Embryonic facial prominence (tissue), 1 donor: Measurements from ENCODE around the gene RNF146.
"Not testable (repeated sequence)": the region's sequence is repeated elsewhere in the genome, so short reads cannot be mapped to it uniquely, and the experiment has no call there.

Experiments
- DNase-seq: peaks from one replicate; pipeline ENCODE4 v3.0.0-alpha.2; 2016; ENCODE audit errors: extremely low spot score

RNF146 gene

GRCh38 chr6:127266178-127266891 is at the start of gene RNF146:
Gene RNF146 (plus strand): TSS chr6:127266864. CDS start chr6:127280339, 13,475 bp downstream.
- DNase-seq = peak; percentile 73

- no peak for DNase-seq
These were observed 46.8 kb upstream of the RNF146 start for GRCh38 chr6:127219869-127220268.

DNA sequence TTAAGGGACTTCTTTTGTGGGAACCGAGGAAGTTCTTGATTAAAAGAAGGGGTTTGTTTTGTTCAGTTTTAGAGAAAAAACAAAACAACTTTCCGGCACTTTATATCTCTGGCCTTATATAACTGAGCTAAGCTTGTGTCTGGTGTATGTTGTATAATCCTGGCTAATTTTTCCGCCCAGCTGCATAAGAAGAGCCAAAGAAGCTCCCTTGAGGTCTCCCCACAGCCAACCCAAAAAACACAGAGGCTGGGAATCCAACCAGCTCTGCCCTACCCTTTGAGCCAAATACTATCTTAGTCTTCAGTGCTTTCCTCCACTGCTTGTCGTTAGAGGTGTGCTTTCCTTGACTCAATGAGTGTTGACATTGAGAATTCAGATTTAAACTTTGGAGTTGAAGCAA is 45.5 kb upstream of the RNF146 start:
- DNase-seq = no peak

DNA sequence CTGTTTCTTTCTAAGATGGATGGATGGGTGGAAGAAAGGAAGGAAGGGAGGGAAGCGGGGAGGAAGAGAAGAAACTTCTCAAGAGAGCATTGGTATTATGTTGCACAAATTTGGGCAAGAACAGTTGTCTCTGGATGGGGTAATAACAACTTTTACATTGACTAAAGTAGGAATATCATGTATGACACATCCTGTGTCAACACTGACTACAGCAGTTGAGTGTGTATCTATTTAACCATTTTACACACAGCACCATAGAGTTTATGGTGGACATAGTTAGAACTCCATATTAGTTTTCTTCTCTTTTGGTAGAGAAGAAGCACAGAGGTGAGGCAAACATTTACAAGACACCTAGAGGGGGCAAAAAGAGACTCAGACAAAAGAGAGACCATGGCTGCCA is 44.2 kb upstream of the RNF146 start:
- DNase-seq = no peak

DNA sequence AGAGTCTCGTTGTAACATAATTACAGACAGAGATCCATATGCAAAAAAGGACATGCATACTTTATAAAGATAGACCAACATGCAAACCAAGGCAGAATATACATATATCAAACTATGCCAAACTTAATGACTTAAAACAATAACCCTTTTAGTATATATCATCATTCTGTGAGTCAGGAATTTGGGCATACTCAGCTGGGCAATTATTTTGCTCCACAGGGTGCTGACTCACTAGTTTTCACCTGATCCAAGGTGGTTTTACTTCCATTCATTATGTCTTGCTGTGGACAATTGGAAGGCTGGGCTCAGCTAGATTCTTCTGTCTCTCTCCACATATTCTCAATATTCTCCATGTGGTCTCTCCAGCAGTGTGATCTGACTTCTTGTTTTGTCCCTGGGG is 41.2 kb upstream of the RNF146 start:
- DNase-seq = no peak

GRCh38 chr6:127233819-127234218 is 32.8 kb upstream of the RNF146 start:
- not testable (repeated sequence) for DNase-seq

GRCh38 chr6:127243501-127243900 is 23.2 kb upstream of the RNF146 start:
- DNase-seq = no peak

DNA sequence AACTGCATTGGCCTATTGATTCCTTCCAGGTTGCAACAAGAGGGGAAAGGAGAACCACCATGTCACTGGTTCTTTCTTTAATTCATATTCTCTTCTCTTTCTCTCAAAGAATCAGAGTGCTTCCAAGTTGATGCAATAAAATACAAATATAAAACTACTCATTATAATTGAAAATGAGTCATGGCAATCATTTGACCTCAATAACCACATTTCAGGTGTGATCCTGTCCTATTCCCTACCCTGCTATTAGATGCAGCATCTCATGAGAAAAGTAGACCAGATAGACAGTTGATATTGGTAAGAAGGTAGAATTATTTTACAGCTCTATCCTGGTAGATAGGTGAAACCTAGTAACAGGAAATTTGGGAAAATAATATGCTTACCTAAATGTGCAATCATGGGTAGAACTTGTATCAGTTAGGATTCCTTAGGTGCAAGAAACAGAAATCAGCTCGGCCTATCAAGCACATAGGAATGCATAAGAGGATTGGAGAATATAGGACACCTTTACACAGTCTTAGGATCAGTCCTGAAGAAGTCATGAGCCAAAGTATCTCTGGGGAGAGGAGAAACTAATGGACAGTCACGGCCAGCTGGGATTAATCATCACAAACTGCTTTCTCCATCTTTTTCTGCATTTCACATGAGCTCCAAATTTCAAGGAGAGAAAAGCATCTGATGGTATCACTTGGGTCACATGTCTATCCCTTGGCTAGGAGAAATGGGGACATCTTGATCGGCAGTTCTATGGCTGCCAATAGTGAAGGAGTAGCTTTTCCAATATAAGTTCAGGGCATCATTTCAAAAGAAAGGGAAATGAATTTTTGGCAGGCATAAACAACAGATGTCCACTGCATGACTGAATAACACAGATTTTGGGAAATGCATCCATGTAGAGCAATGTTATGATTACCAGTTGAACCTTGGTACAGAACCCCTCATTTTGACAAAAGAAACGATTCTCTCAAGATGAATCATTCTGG is 19.3 kb upstream of the RNF146 start:
- no peak for DNase-seq

DNA sequence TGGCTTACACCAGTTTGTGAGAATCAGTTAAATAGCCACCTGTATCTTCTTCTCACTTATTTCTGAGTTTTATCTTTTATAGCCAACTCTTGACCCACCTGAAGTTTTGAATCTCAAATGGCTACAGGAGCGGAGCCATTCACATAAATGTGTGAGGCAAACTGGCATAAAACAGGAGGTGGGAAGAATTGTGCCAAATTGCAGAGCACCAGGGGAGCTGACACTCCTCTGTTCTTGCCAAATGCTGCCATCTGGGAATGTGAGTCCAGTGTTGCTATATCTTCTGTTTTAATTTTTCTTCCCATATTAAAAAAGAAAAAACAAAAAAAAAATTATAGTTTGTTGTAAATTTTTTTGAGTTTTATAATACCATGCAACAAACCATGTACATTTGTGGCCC is 17.0 kb upstream of the RNF146 start:
- no peak for DNase-seq

- no peak for DNase-seq
These were observed 11.4 kb upstream of the RNF146 start for GRCh38 chr6:127255286-127255685.

DNA sequence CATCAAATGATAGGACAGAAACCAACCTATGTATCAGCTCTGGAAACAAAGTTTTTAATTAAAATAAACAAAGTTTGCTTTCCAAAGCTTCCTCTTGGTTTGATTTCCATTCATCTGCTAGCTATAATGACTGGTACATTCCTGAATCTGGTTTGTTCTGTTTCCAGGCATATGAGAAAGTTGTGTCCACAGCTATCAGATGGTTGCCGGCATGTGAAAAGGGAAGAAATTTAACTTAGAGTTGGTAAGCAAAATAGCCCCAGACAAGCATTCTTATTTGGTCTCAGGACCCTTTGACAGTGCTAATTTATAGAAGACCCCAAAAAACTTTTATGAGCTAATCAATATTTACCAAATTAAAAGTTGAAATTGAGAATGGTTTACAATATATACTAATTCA is 3.8 kb upstream of the RNF146 start:
- DNase-seq = no peak

GRCh38 chr6:127263481-127263880 is 3.2 kb upstream of the RNF146 start:
- no peak for DNase-seq

DNA sequence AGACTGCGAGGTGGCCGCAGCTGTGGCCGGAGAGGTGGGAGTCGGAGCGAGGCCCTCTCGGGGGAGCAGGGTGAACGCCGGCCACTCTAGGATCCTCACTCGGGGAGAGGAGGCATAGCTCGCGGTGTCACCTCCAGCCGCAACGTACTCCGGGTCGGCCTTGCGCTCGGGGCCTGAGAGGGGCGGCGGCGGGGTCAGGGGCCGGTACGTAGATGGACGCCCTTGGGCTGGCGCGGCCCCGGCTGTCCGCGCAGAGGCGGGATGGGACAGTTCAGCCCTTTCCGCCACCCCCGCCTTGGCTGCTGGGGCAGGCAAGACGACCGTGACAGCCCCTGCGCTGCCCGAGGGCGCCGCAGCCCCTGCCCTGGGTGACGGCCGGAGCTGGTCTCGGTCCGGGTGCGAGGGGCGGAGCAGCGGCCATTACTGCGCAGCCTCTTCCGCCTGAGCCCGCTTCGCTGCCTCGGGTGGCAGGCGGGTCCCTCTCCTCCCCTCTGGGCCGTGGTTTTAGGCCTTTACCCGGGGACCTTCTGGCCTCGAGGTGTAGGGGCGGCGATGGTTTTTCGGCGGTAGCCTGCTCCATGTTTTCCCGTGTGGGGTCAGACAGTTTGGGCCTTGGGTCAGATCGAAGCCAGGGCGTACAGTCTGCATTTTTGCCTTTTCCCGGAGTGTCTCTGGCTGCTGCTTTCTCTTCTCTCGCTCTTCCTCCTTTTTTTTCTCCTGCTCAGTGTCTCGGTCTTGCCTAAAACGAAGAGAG is 405 bp downstream of the RNF146 start:
- DNase-seq = peak; percentile 35

- no peak for DNase-seq
These were observed 1.3 kb downstream of the RNF146 start for GRCh38 chr6:127267646-127268625.

GRCh38 chr6:127272576-127272975 is 5.9 kb downstream of the RNF146 start:
- DNase-seq = no peak

DNA sequence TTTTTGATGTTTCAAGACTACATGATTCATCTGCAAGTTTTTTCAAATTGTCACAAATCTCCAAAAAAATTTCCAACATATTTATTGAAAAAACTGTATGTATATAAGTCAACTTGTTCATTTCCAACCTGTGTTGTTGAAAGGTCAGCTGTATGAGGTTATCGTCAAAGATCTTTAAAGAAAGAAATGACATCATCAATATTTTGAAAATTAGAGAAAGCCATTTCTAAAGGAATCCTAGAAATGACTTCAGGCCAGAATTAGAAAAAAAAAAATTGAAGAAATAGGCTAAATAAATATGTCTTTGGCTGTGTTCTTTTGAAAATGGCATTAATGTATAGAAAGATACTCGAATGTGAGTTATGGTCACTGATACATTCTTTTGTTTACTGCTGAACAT is 6.8 kb downstream of the RNF146 start:
- DNase-seq = no peak

DNA sequence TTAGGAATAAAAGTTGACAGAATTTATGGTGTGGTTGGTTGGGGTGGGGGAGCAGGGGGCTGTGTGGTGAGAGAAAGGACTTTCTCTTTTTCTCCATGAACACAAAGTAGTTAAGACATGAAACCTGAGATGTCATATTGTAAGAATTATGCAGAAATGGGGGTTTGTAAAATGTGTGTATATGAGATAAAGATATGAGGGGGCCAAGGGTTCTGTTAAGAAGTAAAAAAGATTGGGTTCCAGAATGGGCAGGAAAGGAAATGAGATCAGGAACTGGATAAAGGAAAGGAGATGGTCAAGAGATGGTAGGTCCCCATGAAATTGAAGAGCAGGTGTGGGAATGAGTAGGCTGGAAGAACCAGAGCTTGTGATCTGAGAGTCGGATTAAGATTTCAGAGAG is 9.7 kb downstream of the RNF146 start:
- DNase-seq = no peak

GRCh38 chr6:127277878-127278843 is 11.5 kb downstream of the RNF146 start:
- DNase-seq = no peak

- no peak for DNase-seq
These were observed 13.2 kb downstream of the RNF146 start for GRCh38 chr6:127279815-127280214.

GRCh38 chr6:127282184-127282583 is 15.5 kb downstream of the RNF146 start:
- no peak for DNase-seq
